Measurements from ENCODE around the gene TLR2. TPM values are rescaled to one million over a fixed set of nuclear protein-coding genes. Genes with fewer than 3 reads are reported as not detected.

TLR2 gene
- total RNA-seq, 4 donors from 2014 or later, result 8.4 to 13.1 (median 10.1) TPM

DNA sequence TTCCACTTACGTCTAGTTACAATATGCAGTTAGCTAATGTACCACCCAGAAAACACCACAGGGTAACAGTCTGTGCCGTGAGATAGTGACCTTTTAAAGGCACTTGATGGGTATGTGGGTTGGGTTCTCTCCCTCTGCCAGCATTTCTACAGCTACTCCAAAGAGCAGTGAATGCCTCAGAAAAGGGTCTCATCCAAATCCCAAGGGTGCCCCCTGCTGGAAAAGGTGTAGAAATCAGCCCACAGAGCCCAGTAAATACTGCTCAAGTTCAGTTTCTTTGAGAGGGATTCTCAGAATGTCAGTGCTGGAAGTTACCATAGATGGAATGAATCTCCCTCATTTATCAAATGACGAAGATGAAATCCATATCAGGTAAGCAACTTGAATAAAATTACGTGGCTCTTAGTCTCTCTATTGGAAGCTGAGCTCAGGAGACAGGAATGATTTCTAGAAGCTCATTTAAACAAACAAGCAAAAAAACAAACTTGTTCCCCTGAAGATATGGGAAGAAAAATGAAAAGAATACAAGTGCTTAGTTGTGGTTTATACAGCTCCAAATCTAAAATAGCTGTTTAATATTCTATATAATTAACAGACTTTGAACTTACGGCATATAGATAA, 66.2 kb downstream of the TLR2 start:
- WGBS, result 36% methylated on average over 5 of the region's 5 CpGs
- H3K27me3 ChIP-seq, result no peaks in the 10 kb centered on the region
- H3K4me3 ChIP-seq, result no peak overlapping the region
- H3K36me3 ChIP-seq, result no peaks in the 10 kb centered on the region
- H3K9me3 ChIP-seq, result no peaks in the 10 kb centered on the region
- H3K27ac ChIP-seq, result no peak overlapping the region
- no peak for DNase-seq (ENCODE audit: low spot score in 2 of 2)
- TF ChIP-seq EP300 (IDR thresholded peaks at IDR 0.05), result no peak
- TF ChIP-seq CTCF (IDR thresholded peaks at IDR 0.05), result peak; percentile 51 to 56
- H3K4me1 ChIP-seq, result peaks cover 24% of the 10 kb centered on the region

GRCh38 chr4:153755186-153755585, 71.1 kb downstream of the TLR2 start:
- Histone ChIP-seq H3K9me3 (no peaks in the 10 kb centered on the region), H3K4me1 (peaks cover 12% of the 10 kb centered on the region), H3K27me3 (peaks cover 11% of the 10 kb centered on the region), H3K36me3 (no peaks in the 10 kb centered on the region), H3K4me3 (no peak overlapping the region), H3K27ac (no peak overlapping the region)
- TF ChIP-seq POLR2AphosphoS5 (IDR thresholded peaks at IDR 0.05) (no peak), EP300 (IDR thresholded peaks at IDR 0.05) (no peak), POLR2A (IDR thresholded peaks at IDR 0.05) (no peak), CTCF (IDR thresholded peaks at IDR 0.05) (no peak)
- WGBS, result 79% methylated on average over 2 of the region's 2 CpGs
- DNase-seq (ENCODE audit: low spot score in 2 of 2), result no peak

Other genes starting within 250 kb of the TLR2 start
- gene TMEM131L, start 217.9 kb upstream of the TLR2 start, total RNA-seq, result 10 to 100 TPM; 13.5 to 25.0 (median 17.2) TPM
- gene RNF175, start 75.7 kb downstream of the TLR2 start, total RNA-seq, result not detected
- gene SFRP2, start 104.8 kb downstream of the TLR2 start, total RNA-seq, result 1 to 10 TPM; 4.4 to 9.3 (median 6.5) TPM

All from suprapubic skin (tissue), 4 donors.